HepG2 (cell line): ENCODE measurements around the gene RRP8. TPM values are rescaled to one million over a fixed set of nuclear protein-coding genes. Genes with fewer than 3 reads are reported as not detected.

Experiments used
- ATAC-seq: fragments of 200-7000 bp; cut with Tn5 transposase; 3 replicates; pipeline ENCODE4 v1.9.1; 2020; ENCODE audit warnings: mild to moderate bottlenecking, moderate library complexity
- BruUV-seq: library from RNA; stranded (reverse); fragments of 400-500 nt; replicated peaks from 2 replicates; lab custom pipeline; 2021; lab: Mats Ljungman, UMichigan
- CTCF ChIA-PET: fragments of 300-600 bp; formaldehyde crosslinking; extraction: SDS; loops from one replicate; lab custom pipeline; 2021; ENCODE audit warnings: low total read pairs, inconsistent platforms, low intra/inter-chr PET ratio; lab: Yijun Ruan, JAX
- POLR2A ChIA-PET: fragments of 350-600 bp; sonication (Branson Sonifier 250); formaldehyde crosslinking; loops from one replicate; lab custom pipeline; 2020; ENCODE audit warnings: antibody characterized with exemption, inconsistent platforms; lab: Yijun Ruan, JAX
- DNase-seq: peaks from one replicate; pipeline ENCODE4 v3.0.0-alpha.2; 2015; ENCODE audit warnings: low spot score
- FAIRE-seq: peaks from 3 replicates; lab custom pipeline; 2011; peaks lifted over from hg19 to GRCh38; lab: Jason Lieb, UNC
- H2AFZ ChIP-seq: one replicate; pipeline ENCODE4 v1.6.1; 2011; ENCODE audit warnings: low read length, inconsistent platforms
- H3K27ac ChIP-seq: fragments of 300-600 bp; 3 replicates; pipeline ENCODE4 v1.8.0; 2011; ENCODE audit warnings: mixed run types, mild to moderate bottlenecking, mixed read lengths, low read length, inconsistent platforms; ENCODE audit not compliant: insufficient read depth; ENCODE audit errors: extremely low read length
- H3K27me3 ChIP-seq, 2 experiments: fragments of 200-600 bp in 1 of 2; 2 replicates in 1 of 2; 3 replicates in 1 of 2; pipeline versions ENCODE4 v1.6.0 to v1.8.0; 2011; ENCODE audit warnings: low read length in 2 of 2, mild to moderate bottlenecking in 2 of 2, moderate library complexity in 2 of 2, inconsistent platforms in 1 of 2; ENCODE audit not compliant: insufficient read depth in 2 of 2, control insufficient read depth in 1 of 2
- H3K36me3 ChIP-seq, 2 experiments: fragments of 200-600 bp in 1 of 2; replicated peaks in 1 of 2; 2 replicates in 1 of 2; 3 replicates in 1 of 2; pipeline versions ENCODE4 v1.5.1 to v1.8.0; 2011; ENCODE audit warnings: low read length in 2 of 2, inconsistent platforms in 1 of 2; ENCODE audit not compliant: insufficient read depth in 2 of 2, control insufficient read depth in 1 of 2
- H3K4me1 ChIP-seq: 2 replicates; pipeline ENCODE4 v1.5.1; 2012; ENCODE audit warnings: low read length, inconsistent platforms; ENCODE audit not compliant: insufficient read depth
- H3K4me2 ChIP-seq: 2 replicates; pipeline ENCODE4 v1.6.0; 2011; ENCODE audit warnings: low read depth, low read length, inconsistent platforms
- H3K4me3 ChIP-seq, 3 experiments: fragments of 200-600 bp in 1 of 3; sonication (generic), shearing (Covaris generic) in 1 of 3; replicated peaks in 1 of 3; 2 replicates each; pipeline ENCODE4 v1.5.1; 2011 to 2016; ENCODE audit warnings: low read length in 3 of 3, inconsistent platforms in 2 of 3, low read depth in 2 of 3, mild to moderate bottlenecking in 2 of 3, control low read depth in 1 of 3, mixed read lengths in 1 of 3; ENCODE audit not compliant: insufficient read depth in 1 of 3
- H3K79me2 ChIP-seq: one replicate; pipeline ENCODE4 v1.6.1; 2011; ENCODE audit warnings: low read length, inconsistent platforms; ENCODE audit not compliant: insufficient read depth
- H3K9ac ChIP-seq: 2 replicates; pipeline ENCODE4 v1.6.0; 2011; ENCODE audit warnings: mild to moderate bottlenecking, low read depth, low read length, inconsistent platforms; ENCODE audit not compliant: insufficient read depth
- H3K9me3 ChIP-seq: 2 replicates; pipeline ENCODE4 v1.5.1; 2012; ENCODE audit warnings: mild to moderate bottlenecking, low read length
- H4K20me1 ChIP-seq: 2 replicates; pipeline ENCODE4 v1.6.0; 2011; ENCODE audit warnings: inconsistent platforms, mild to moderate bottlenecking, low read length, moderate library complexity; ENCODE audit not compliant: insufficient read depth
- CTCF ChIP-seq: sonication (generic); formaldehyde crosslinking; IDR thresholded peaks from 2 replicates; pipeline ENCODE4 v1.5.0; 2020; ENCODE audit warnings: mild to moderate bottlenecking, missing genetic modification reagents, moderate library complexity
- FOXK1 ChIP-seq: sonication (generic); formaldehyde crosslinking; IDR thresholded peaks from 2 replicates; pipeline ENCODE4 v1.4.0; 2020; ENCODE audit warnings: low read depth, missing genetic modification reagents, borderline replicate concordance
- KLF15 ChIP-seq: sonication (generic); formaldehyde crosslinking; IDR thresholded peaks from 2 replicates; pipeline ENCODE4 v1.8.1; 2023; ENCODE audit warnings: borderline replicate concordance, mild to moderate bottlenecking, inconsistent platforms, missing genetic modification reagents, mixed read lengths
- KLF6 ChIP-seq: IDR thresholded peaks from 2 replicates; pipeline ENCODE4 v1.8.0; 2016; ENCODE audit warnings: missing biosample characterization, missing genetic modification reagents
- LBX2 ChIP-seq: sonication (generic); formaldehyde crosslinking; IDR thresholded peaks from 2 replicates; pipeline ENCODE4 v1.5.0; 2020; ENCODE audit warnings: missing genetic modification reagents, mild to moderate bottlenecking, borderline replicate concordance
- MTERF4 ChIP-seq: sonication (generic); formaldehyde crosslinking; IDR thresholded peaks from 2 replicates; pipeline ENCODE4 v1.8.0; 2023; ENCODE audit warnings: mild to moderate bottlenecking, missing genetic modification reagents
- SMYD3 ChIP-seq: sonication (generic); formaldehyde crosslinking; IDR thresholded peaks from 2 replicates; pipeline ENCODE4 v1.8.1; 2023; ENCODE audit warnings: mild to moderate bottlenecking, missing genetic modification reagents
- XRCC5 ChIP-seq: fragments of 200-400 bp; formaldehyde crosslinking; optimal IDR thresholded peaks from 2 replicates; pipeline ENCODE3; 2017; ENCODE audit warnings: mild to moderate bottlenecking, low read length
- ZBTB7B ChIP-seq: sonication (generic); formaldehyde crosslinking; IDR thresholded peaks from 2 replicates; pipeline ENCODE4 v1.4.0; 2020; ENCODE audit warnings: missing genetic modification reagents
- WGBS: methylation state at CpG from one replicate; pipeline ENCODE4 v1.1.6; 2017; ENCODE audit warnings: low lambda C conversion rate; 5-methylcytosine and 5-hydroxymethylcytosine counted together
- in situ Hi-C: cut with HindIII; loops from 2 replicates; pipeline ENCODE4 v1.10.0; 2017; ENCODE audit warnings: low pct_unique_long_range_greater_than_20kb; ENCODE audit not compliant: extremely low pct_ligation_motif_present
- intact Hi-C: fragments of 100-400 bp; cut with micrococcal nuclease; formaldehyde crosslinking; loops from one replicate; pipeline ENCODE4 v1.10.0; 2022; ENCODE audit not compliant: unreplicated experiment
- polyA plus RNA-seq, 8 experiments: library from polyadenylated mRNA; depleted of rRNA in 3 of 8; stranded (reverse) in 7 of 8; unstranded in 1 of 8; fragments of >200 nt; fragmentation: Illumina TruSeq in 4 of 8; extraction: Trizol in 4 of 8; gene quantifications; 2 replicates each; pipeline versions ENCODE4 v1.2.1 to v1.2.3, GENCODE V29; 2011 to 2016; ENCODE audit warnings: low read depth in 4 of 8, missing spikeins in 1 of 8, mixed read lengths in 1 of 8; ENCODE audit not compliant: insufficient read depth in 1 of 8
- total RNA-seq, 5 experiments: library from RNA; depleted of rRNA; stranded (reverse); fragments of >200 nt; fragmentation: Illumina TruSeq; extraction: Trizol; gene quantifications; 2 replicates each; pipeline ENCODE4 v1.2.3, GENCODE V29; 2016; ENCODE audit warnings: low read depth in 1 of 5

The RRP8 gene
- total and polyA plus RNA-seq, 2 of the 13 experiments (the other 11 are each of a cell fraction or from before 2014, with no cell fraction given): 7.2 to 21.6 TPM

- in situ Hi-C loops: no loop called here
- Histone ChIP-seq H3K4me3 (no peak overlapping the region), H3K27me3 (no peaks in the 10 kb centered on the region; a peak in 1 of 5 replicates), H3K79me2 (peaks cover 22% of the 10 kb centered on the region), H2AFZ (no peak overlapping the region), H4K20me1 (no peaks in the 10 kb centered on the region), H3K4me1 (peaks cover 43% of the 10 kb centered on the region), H3K9ac (no peak overlapping the region), H3K9me3 (no peaks in the 10 kb centered on the region), H3K4me2 (no peak overlapping the region), H3K36me3 (peaks cover 14 to 27% of the 10 kb centered on the region in 2 experiments), H3K27ac (no peak overlapping the region)
- intact Hi-C loops: no loop called here
- TF ChIP-seq XRCC5 (no peak), LBX2 (CRISPR knock-in tag) (no peak), FOXK1 (CRISPR knock-in tag) (no peak), SMYD3 (CRISPR knock-in tag) (no peak), ZBTB7B (CRISPR knock-in tag) (no peak), KLF6 (CRISPR knock-in tag) (no peak), CTCF (CRISPR knock-in tag) (no peak), MTERF4 (no peak), KLF15 (CRISPR knock-in tag) (no peak)
- no peak for ATAC-seq
- no TSS peak for BruUV-seq
- 86% methylated on average over 1 of the region's 1 CpG for WGBS
- POLR2A ChIA-PET: no interaction called here
- CTCF ChIA-PET: no interaction called here
- DNase-seq: no peak
- FAIRE-seq: no peak
These were observed 4.0 kb downstream of the RRP8 start for GRCh38 chr11:6599449-6599848.
